ENCODE results near the gene USP24. TPM values are rescaled to one million over a fixed set of nuclear protein-coding genes. Genes with fewer than 3 reads are reported as not detected.

The USP24 gene
- total and polyA plus RNA-seq, 10 of the 15 experiments (the other 5 are each of a cell fraction or from before 2014, with no cell fraction given): 4.6 to 36.5 (median 25.3) TPM

GRCh38 chr1:55057270-55057955, 157.8 kb downstream of the USP24 start (continued):
- TF ChIP-seq, protein P1, sequence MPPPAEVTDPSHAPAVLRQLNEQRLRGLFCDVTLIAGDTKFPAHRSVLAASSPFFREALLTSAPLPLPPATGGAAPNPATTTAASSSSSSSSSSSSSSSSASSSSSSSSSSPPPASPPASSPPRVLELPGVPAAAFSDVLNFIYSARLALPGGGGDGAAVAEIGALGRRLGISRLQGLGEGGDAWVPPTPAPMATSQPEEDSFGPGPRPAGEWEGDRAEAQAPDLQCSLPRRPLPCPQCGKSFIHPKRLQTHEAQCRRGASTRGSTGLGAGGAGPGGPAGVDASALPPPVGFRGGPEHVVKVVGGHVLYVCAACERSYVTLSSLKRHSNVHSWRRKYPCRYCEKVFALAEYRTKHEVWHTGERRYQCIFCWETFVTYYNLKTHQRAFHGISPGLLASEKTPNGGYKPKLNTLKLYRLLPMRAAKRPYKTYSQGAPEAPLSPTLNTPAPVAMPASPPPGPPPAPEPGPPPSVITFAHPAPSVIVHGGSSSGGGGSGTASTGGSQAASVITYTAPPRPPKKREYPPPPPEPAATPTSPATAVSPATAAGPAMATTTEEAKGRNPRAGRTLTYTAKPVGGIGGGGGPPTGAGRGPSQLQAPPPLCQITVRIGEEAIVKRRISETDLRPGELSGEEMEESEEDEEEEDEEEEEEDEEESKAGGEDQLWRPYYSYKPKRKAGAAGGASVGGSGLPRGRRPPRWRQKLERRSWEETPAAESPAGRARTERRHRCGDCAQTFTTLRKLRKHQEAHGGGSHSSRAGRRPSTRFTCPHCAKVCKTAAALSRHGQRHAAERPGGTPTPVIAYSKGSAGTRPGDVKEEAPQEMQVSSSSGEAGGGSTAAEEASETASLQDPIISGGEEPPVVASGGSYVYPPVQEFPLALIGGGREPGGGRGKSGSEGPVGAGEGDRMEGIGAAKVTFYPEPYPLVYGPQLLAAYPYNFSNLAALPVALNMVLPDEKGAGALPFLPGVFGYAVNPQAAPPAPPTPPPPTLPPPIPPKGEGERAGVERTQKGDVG (CRISPR knock-in tag; IDR thresholded peaks at IDR 0.05): no peak
- TF ChIP-seq YBX1 (IDR thresholded peaks at IDR 0.05): no peak

DNA sequence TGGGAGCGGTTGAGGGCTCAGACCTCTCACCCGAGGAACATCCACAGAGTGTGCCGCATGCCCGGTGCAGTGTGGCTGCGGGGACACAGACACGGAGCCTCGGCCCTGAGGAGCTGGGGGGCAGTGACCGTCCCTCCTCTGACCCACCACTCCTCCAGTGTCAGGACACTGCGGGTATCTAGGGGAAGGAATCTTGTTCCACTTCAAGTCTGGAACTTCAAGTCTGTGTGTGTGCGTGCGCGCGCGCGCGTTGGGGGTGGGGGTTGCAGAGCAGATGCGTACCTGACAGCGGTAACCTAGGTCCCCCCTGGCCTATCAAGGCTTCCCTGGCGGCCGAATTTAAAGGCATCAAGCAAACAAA, 158.6 kb downstream of the USP24 start:
- in situ Hi-C loops (cut with MboI) (no loop called here), intact Hi-C loops (cut with micrococcal nuclease; ENCODE audit: unreplicated experiment) (no loop called here)
- SMC1A ChIA-PET (ENCODE audit: uncharacterized antibody, unreplicated experiment): no interaction called here
- no peak overlapping the region for H3K4me3 ChIP-seq
- WGBS (ENCODE audit: insufficient coverage, insufficient replicate concordance, low lambda C conversion rate, missing lambda C conversion rate): 74% methylated on average over 17 of the region's 20 CpGs
- no peak for DNase-seq (ENCODE audit: low read depth, low spot score)
- no peak for FAIRE-seq
- H3K79me2 ChIP-seq (ENCODE audit: control insufficient read depth, insufficient read depth, low read length): no peaks in the 10 kb centered on the region
- RAD21 ChIA-PET (ENCODE audit: unreplicated experiment): no interaction called here
- no peak overlapping the region for H3K4me2 ChIP-seq (ENCODE audit: control insufficient read depth, insufficient read depth)
- H3K9ac ChIP-seq (ENCODE audit: control insufficient read depth, insufficient read depth, low read length): no peak overlapping the region
- H4K20me1 ChIP-seq (ENCODE audit: control insufficient read depth, insufficient read depth): no peaks in the 10 kb centered on the region
- BruUV-seq (replicated peaks): no TSS peak
- no peak for ATAC-seq
- no peak overlapping the region for H3K27ac ChIP-seq (ENCODE audit: control insufficient read depth, insufficient read depth)
- no peaks in the 10 kb centered on the region for H3K4me1 ChIP-seq (ENCODE audit: control insufficient read depth, insufficient read depth, low read length)
- no peaks in the 10 kb centered on the region for H3K9me3 ChIP-seq (replicated peaks; ENCODE audit: control insufficient read depth, insufficient read depth, low read length)
- CTCF ChIA-PET: no interaction called here
- H3K36me3 ChIP-seq (ENCODE audit: control insufficient read depth in 2 of 2, insufficient read depth in 2 of 2, low read length in 1 of 2): no peaks in the 10 kb centered on the region
- H2AFZ ChIP-seq (ENCODE audit: control insufficient read depth, low read depth, low read length): no peak overlapping the region
- H3K27me3 ChIP-seq (replicated peaks in 1 of 2; ENCODE audit: control insufficient read depth in 2 of 2, insufficient read depth in 2 of 2, low read length in 1 of 2): no peaks in the 10 kb centered on the region; a peak in 1 of 4 replicates
- POLR2A ChIA-PET: no interaction called here
- no peak for TF ChIP-seq ZBTB11 (CRISPR knock-in tag; IDR thresholded peaks at IDR 0.05)
- no peak for TF ChIP-seq SRF (IDR thresholded peaks at IDR 0.05; ENCODE audit: low read depth in 2 of 2, low read length in 2 of 2)
- TF ChIP-seq SUPT20H (IDR thresholded peaks at IDR 0.05; ENCODE audit: borderline replicate concordance, control insufficient read depth, low read depth, low read length): no peak
- no peak for TF ChIP-seq RBBP5 (conservative IDR thresholded peaks at IDR 0.05)
- no peak for TF ChIP-seq MYB (IDR thresholded peaks at IDR 0.05; ENCODE audit: borderline replicate concordance, low read depth, low read length)
- TF ChIP-seq RCOR1 (conservative IDR thresholded peaks at IDR 0.05; ENCODE audit: low read depth, low read length): no peak
- TF ChIP-seq ATF3 (IDR thresholded peaks at IDR 0.05; ENCODE audit: borderline replicate concordance, extremely low read depth, low read depth, low read length): no peak
- TF ChIP-seq SUZ12 (IDR thresholded peaks at IDR 0.05; ENCODE audit: unreplicated experiment): no peak
- no peak for TF ChIP-seq TCF7 (IDR thresholded peaks at IDR 0.05; ENCODE audit: borderline replicate concordance)
- TF ChIP-seq SMARCA5 (IDR thresholded peaks at IDR 0.05): no peak
- no peak for TF ChIP-seq POU2F2 (IDR thresholded peaks at IDR 0.05; ENCODE audit: borderline replicate concordance, low read depth, low read length)

Data from GM12878 (cell line).